ENCODE results near the gene NRXN3. TPM values are rescaled to one million over a fixed set of nuclear protein-coding genes. Genes with fewer than 3 reads are reported as not detected.

The NRXN3 gene
- total and polyA plus RNA-seq, 2 experiments from 2014 or later: 5.7 to 7.1 TPM

GRCh38 chr14:79861111-79861510 lies 1690.9 kb downstream of the NRXN3 start:
- Histone ChIP-seq H3K79me2 (no peaks in the 10 kb centered on the region), H3K4me3 (no peak overlapping the region), H3K27ac (no peak overlapping the region), H2AFZ (no peak overlapping the region), H3K9me2 (replicated peaks; ENCODE audit: insufficient read depth) (no peaks in the 10 kb centered on the region), H3K9me3 (ENCODE audit: low read depth) (no peaks in the 10 kb centered on the region), H3K4me2 (no peak overlapping the region), H4K20me1 (ENCODE audit: insufficient read depth, poor library complexity, severe bottlenecking) (no peaks in the 10 kb centered on the region), H3K36me3 (replicated peaks; ENCODE audit: insufficient read depth, low read depth) (no peaks in the 10 kb centered on the region), H3K27me3 (no peaks in the 10 kb centered on the region), H3K4me1 (ENCODE audit: insufficient read depth) (no peaks in the 10 kb centered on the region)
- WGBS (ENCODE audit: low lambda C conversion rate, missing lambda C conversion rate): 90% methylated on average over 9 of the region's 9 CpGs
- DNase-seq (ENCODE audit: low spot score): no peak
- TF ChIP-seq EZH2 (IDR thresholded peaks at IDR 0.05; ENCODE audit: borderline replicate concordance): no peak
- no peak for TF ChIP-seq CTCF (IDR thresholded peaks at IDR 0.05; ENCODE audit: poor library complexity)
- TF ChIP-seq EZH2phosphoT487 (IDR thresholded peaks at IDR 0.05; ENCODE audit: low read depth, severe bottlenecking, unreplicated experiment): no peak

GRCh38 chr14:79862045-79862444 lies 1691.9 kb downstream of the NRXN3 start:
- H3K9me2 ChIP-seq (replicated peaks; ENCODE audit: insufficient read depth): no peaks in the 10 kb centered on the region
- H3K27me3 ChIP-seq: no peaks in the 10 kb centered on the region
- no peaks in the 10 kb centered on the region for H3K79me2 ChIP-seq
- no peak overlapping the region for H2AFZ ChIP-seq
- H3K4me2 ChIP-seq: no peak overlapping the region
- no peaks in the 10 kb centered on the region for H3K36me3 ChIP-seq (replicated peaks; ENCODE audit: insufficient read depth, low read depth)
- TF ChIP-seq EZH2 (IDR thresholded peaks at IDR 0.05; ENCODE audit: borderline replicate concordance) (no peak), EZH2phosphoT487 (IDR thresholded peaks at IDR 0.05; ENCODE audit: low read depth, severe bottlenecking, unreplicated experiment) (no peak), CTCF (IDR thresholded peaks at IDR 0.05; ENCODE audit: poor library complexity) (no peak)
- H4K20me1 ChIP-seq (ENCODE audit: insufficient read depth, poor library complexity, severe bottlenecking): no peaks in the 10 kb centered on the region
- WGBS (ENCODE audit: low lambda C conversion rate, missing lambda C conversion rate): 92% methylated on average over 12 of the region's 12 CpGs
- no peaks in the 10 kb centered on the region for H3K4me1 ChIP-seq (ENCODE audit: insufficient read depth)
- no peak overlapping the region for H3K4me3 ChIP-seq
- no peak for DNase-seq (ENCODE audit: low spot score)
- H3K9me3 ChIP-seq (ENCODE audit: low read depth): no peaks in the 10 kb centered on the region
- H3K27ac ChIP-seq: no peak overlapping the region

GRCh38 chr14:79871136-79871535 lies 1701.0 kb downstream of the NRXN3 start:
- no peaks in the 10 kb centered on the region for H3K79me2 ChIP-seq
- no peak for DNase-seq (ENCODE audit: low spot score)
- TF ChIP-seq EZH2phosphoT487 (IDR thresholded peaks at IDR 0.05; ENCODE audit: low read depth, severe bottlenecking, unreplicated experiment): no peak
- no peak overlapping the region for H3K27ac ChIP-seq
- no peaks in the 10 kb centered on the region for H3K27me3 ChIP-seq
- H3K4me3 ChIP-seq: no peak overlapping the region
- H3K9me3 ChIP-seq (ENCODE audit: low read depth): no peaks in the 10 kb centered on the region
- H2AFZ ChIP-seq: no peak overlapping the region
- H3K4me2 ChIP-seq: peak overlapping the region; percentile 26
- no peaks in the 10 kb centered on the region for H3K9me2 ChIP-seq (replicated peaks; ENCODE audit: insufficient read depth)
- no peaks in the 10 kb centered on the region for H3K36me3 ChIP-seq (replicated peaks; ENCODE audit: insufficient read depth, low read depth)
- H3K4me1 ChIP-seq (ENCODE audit: insufficient read depth): peaks cover 13% of the 10 kb centered on the region
- H4K20me1 ChIP-seq (ENCODE audit: insufficient read depth, poor library complexity, severe bottlenecking): no peaks in the 10 kb centered on the region
- 32% methylated on average over 1 of the region's 1 CpG for WGBS (ENCODE audit: low lambda C conversion rate, missing lambda C conversion rate)

- Histone ChIP-seq H3K27me3 (no peaks in the 10 kb centered on the region), H3K4me3 (no peak overlapping the region), H3K79me2 (no peaks in the 10 kb centered on the region), H2AFZ (no peak overlapping the region), H3K4me1 (ENCODE audit: insufficient read depth) (no peaks in the 10 kb centered on the region), H3K4me2 (no peak overlapping the region), H3K27ac (no peak overlapping the region), H4K20me1 (ENCODE audit: insufficient read depth, poor library complexity, severe bottlenecking) (no peaks in the 10 kb centered on the region), H3K9me3 (ENCODE audit: low read depth) (no peaks in the 10 kb centered on the region), H3K9me2 (replicated peaks; ENCODE audit: insufficient read depth) (no peaks in the 10 kb centered on the region), H3K36me3 (replicated peaks; ENCODE audit: insufficient read depth, low read depth) (no peaks in the 10 kb centered on the region)
- DNase-seq (ENCODE audit: low spot score): no peak
- no peak for TF ChIP-seq CTCF (IDR thresholded peaks at IDR 0.05; ENCODE audit: poor library complexity)
- no peak for TF ChIP-seq EZH2phosphoT487 (IDR thresholded peaks at IDR 0.05; ENCODE audit: low read depth, severe bottlenecking, unreplicated experiment)
- no peak for TF ChIP-seq EZH2 (IDR thresholded peaks at IDR 0.05; ENCODE audit: borderline replicate concordance)
Measured at GRCh38 chr14:79878229-79878628, 1708.1 kb downstream of the NRXN3 start.
